Measurements from ENCODE around the gene PDE4D. TPM values are rescaled to one million over a fixed set of nuclear protein-coding genes. Genes with fewer than 3 reads are reported as not detected.

The PDE4D gene
- total RNA-seq, 1 experiment from 2014 or later: 2.4 TPM

GRCh38 chr5:59799668-59800346 lies 93.7 kb downstream of the PDE4D start:
- BruUV-seq (replicated peaks): no TSS peak
- in situ Hi-C loops (cut with HindIII; ENCODE audit: low pct_unique_long_range_greater_than_20kb, low sequenced_read_pairs): no loop called here
- peak overlapping the region in 1 of 2 experiments; percentile 21; a peak in 1 of 4 replicates for H3K4me3 ChIP-seq (ENCODE audit: low read depth in 2 of 2, low read length in 2 of 2)
- H3K9me3 ChIP-seq (ENCODE audit: control insufficient read depth, insufficient read depth, low read depth, low read length): no peaks in the 10 kb centered on the region
- ChIA-PET CTCF (interaction anchor here (0.7 to 0.9 kb wide), 2 partner anchors 104 to 419 kb away, joined by 4 to 9 read pairs; no protein-coding TSS in a partner anchor), POLR2A (no interaction called here)
- no peaks in the 10 kb centered on the region for H3K4me1 ChIP-seq (ENCODE audit: control insufficient read depth, insufficient read depth, low read length)
- ATAC-seq: peak; percentile 82
- peak; percentile 66; the same call in 1 of the 2 replicates for TF ChIP-seq CTCF (IDR thresholded peaks at IDR 0.05)
- TF ChIP-seq, protein P1, sequence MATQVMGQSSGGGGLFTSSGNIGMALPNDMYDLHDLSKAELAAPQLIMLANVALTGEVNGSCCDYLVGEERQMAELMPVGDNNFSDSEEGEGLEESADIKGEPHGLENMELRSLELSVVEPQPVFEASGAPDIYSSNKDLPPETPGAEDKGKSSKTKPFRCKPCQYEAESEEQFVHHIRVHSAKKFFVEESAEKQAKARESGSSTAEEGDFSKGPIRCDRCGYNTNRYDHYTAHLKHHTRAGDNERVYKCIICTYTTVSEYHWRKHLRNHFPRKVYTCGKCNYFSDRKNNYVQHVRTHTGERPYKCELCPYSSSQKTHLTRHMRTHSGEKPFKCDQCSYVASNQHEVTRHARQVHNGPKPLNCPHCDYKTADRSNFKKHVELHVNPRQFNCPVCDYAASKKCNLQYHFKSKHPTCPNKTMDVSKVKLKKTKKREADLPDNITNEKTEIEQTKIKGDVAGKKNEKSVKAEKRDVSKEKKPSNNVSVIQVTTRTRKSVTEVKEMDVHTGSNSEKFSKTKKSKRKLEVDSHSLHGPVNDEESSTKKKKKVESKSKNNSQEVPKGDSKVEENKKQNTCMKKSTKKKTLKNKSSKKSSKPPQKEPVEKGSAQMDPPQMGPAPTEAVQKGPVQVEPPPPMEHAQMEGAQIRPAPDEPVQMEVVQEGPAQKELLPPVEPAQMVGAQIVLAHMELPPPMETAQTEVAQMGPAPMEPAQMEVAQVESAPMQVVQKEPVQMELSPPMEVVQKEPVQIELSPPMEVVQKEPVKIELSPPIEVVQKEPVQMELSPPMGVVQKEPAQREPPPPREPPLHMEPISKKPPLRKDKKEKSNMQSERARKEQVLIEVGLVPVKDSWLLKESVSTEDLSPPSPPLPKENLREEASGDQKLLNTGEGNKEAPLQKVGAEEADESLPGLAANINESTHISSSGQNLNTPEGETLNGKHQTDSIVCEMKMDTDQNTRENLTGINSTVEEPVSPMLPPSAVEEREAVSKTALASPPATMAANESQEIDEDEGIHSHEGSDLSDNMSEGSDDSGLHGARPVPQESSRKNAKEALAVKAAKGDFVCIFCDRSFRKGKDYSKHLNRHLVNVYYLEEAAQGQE (IDR thresholded peaks at IDR 0.05; ENCODE audit: insufficient read depth in 1 of 2, low read depth in 2 of 2, low read length in 1 of 2): no peak
- H3K27me3 ChIP-seq (ENCODE audit: control insufficient read depth, insufficient read depth, low read length): no peaks in the 10 kb centered on the region
- no peaks in the 10 kb centered on the region for H3K36me3 ChIP-seq (ENCODE audit: control insufficient read depth, insufficient read depth, low read length)
- H3K27ac ChIP-seq (ENCODE audit: low read length): no peak overlapping the region
- peak; percentile 59 for DNase-seq (ENCODE audit: low read depth, low spot score)
- intact Hi-C loops (cut with micrococcal nuclease; ENCODE audit: unreplicated experiment): loop anchor here (1.0 to 5.0 kb wide), 3 partner anchors 293 to 612 kb away; no protein-coding TSS in a partner anchor

- H3K9me3 ChIP-seq (ENCODE audit: control insufficient read depth, insufficient read depth, low read depth, low read length): no peaks in the 10 kb centered on the region
- no peak for DNase-seq (ENCODE audit: low read depth, low spot score)
Observed at GRCh38 chr5:59798862-59799667, 94.5 kb downstream of the PDE4D start.

More at GRCh38 chr5:59798862-59799667, 94.5 kb downstream of the PDE4D start:
- in situ Hi-C loops (cut with HindIII; ENCODE audit: low pct_unique_long_range_greater_than_20kb, low sequenced_read_pairs) (no loop called here), intact Hi-C loops (cut with micrococcal nuclease; ENCODE audit: unreplicated experiment) (loop anchor here (5.0 kb wide), 1 partner anchor 292 kb away; no protein-coding TSS in a partner anchor)
- no TSS peak for BruUV-seq (replicated peaks)
- H3K4me1 ChIP-seq (ENCODE audit: control insufficient read depth, insufficient read depth, low read length): no peaks in the 10 kb centered on the region
- no peak for TF ChIP-seq SIN3A (IDR thresholded peaks at IDR 0.05; ENCODE audit: borderline replicate concordance, insufficient read depth, low read depth, low read length)
- TF ChIP-seq, protein P1 (IDR thresholded peaks at IDR 0.05; ENCODE audit: insufficient read depth in 1 of 2, low read depth in 2 of 2, low read length in 1 of 2): no peak
- no peak for TF ChIP-seq CTCF (IDR thresholded peaks at IDR 0.05)
- no peak for TF ChIP-seq POLR2AphosphoS5 (IDR thresholded peaks at IDR 0.05; ENCODE audit: low read depth, low read length)
- no peak for TF ChIP-seq TCF7L2 (IDR thresholded peaks at IDR 0.05; ENCODE audit: low read depth, low read length)
- peak overlapping the region in 1 of 2 experiments; percentile 21; a peak in 2 of 4 replicates for H3K4me3 ChIP-seq (ENCODE audit: low read depth in 2 of 2, low read length in 2 of 2)
- H3K27me3 ChIP-seq (ENCODE audit: control insufficient read depth, insufficient read depth, low read length): no peaks in the 10 kb centered on the region
- POLR2A ChIA-PET: no interaction called here
- no peaks in the 10 kb centered on the region for H3K36me3 ChIP-seq (ENCODE audit: control insufficient read depth, insufficient read depth, low read length)
- ATAC-seq: no peak; the same call in none of the 2 replicates
- CTCF ChIA-PET: no interaction called here
- H3K27ac ChIP-seq (ENCODE audit: low read length): no peak overlapping the region
